Memory B cell (primary cell): ENCODE data around the gene ZNF365.

Source experiments
- ATAC-seq: fragments of 150-1000 bp; cut with Tn5 transposase; 2 replicates; pipeline ENCODE4 v1.10.0; 2021; ENCODE audit warnings: low read depth, mild to moderate bottlenecking, moderate library complexity
- DNase-seq, 2 donors: peaks; one replicate each; pipeline ENCODE4 v3.0.0; 2022; ENCODE audit warnings: low spot score in 2 of 2
- H3K27ac Mint-ChIP-seq: one replicate; pipeline ENCODE4 v1.8.0; 2022; ENCODE audit warnings: mild to moderate bottlenecking, moderate library complexity, mixed read lengths
- H3K27me3 Mint-ChIP-seq: one replicate; pipeline ENCODE4 v1.8.0; 2022; ENCODE audit warnings: mixed read lengths
- H3K36me3 Mint-ChIP-seq: one replicate; pipeline ENCODE4 v1.8.0; 2022; ENCODE audit warnings: mild to moderate bottlenecking, mixed read lengths
- H3K4me1 Mint-ChIP-seq: one replicate; pipeline ENCODE4 v1.8.0; 2022; ENCODE audit warnings: mixed read lengths
- H3K4me3 Mint-ChIP-seq: one replicate; pipeline ENCODE4 v1.8.0; 2022; ENCODE audit warnings: mild to moderate bottlenecking, moderate library complexity, mixed read lengths
- H3K9me3 Mint-ChIP-seq: one replicate; pipeline ENCODE4 v1.8.0; 2022; ENCODE audit warnings: mixed read lengths

The ZNF365 gene

DNA sequence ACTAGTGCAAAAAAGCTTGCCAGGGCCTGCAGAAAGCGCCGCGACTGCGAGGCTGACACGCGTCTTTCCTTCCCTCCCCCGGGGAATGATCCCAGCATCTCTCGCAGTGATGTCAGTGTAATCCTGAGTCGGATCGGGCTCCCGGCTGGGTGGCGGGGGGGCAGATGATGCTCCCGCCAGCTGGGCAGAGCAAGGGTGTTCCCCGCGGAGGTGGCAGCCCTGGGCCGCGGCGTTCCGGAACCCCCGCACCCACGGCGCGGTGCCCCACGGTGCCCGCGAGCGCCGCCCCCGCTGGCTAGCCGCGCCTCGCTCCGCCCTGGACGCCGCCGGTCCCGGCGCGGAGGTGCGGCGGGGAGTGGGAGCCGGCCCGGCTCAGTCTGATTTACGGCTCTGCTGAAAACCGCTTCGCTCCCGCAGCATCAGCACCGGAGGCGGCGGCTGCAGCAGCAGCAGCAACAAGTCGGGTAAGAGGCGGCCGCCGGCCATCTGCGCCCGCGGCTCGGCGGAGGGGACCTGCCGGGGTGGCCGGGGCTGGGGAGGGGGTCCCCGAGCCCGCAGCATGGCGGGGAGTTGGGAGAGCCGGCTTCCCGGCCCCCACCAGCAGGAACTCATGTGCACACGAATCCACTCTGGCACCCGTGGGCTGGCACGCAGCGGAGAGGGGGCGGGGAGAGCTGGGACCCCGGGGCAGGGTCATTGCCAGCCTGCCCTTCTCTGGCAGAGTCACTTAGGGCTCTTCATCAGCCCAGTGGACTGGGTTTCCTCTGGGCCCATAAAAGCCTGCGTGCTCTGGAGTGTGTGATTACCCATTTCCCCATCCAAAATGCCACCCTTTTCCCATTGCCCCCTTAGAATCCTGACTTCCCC lies at the start of gene ZNF365:
ZNF365 (plus strand) TSS at position 375 of the 867 bp plus-strand sequence. CDS start 1,825 bp downstream, outside the sequence.
- Mint-ChIP-seq H3K27ac (no peak within 1 kb of the TSS), H3K4me3 (peak within 1 kb of the TSS; percentile 85), H3K9me3 (no peaks in the 10 kb centered on the region), H3K36me3 (no peaks in the 10 kb centered on the region), H3K27me3 (peaks cover 4% of the 10 kb centered on the region), H3K4me1 (peaks cover 7% of the 10 kb centered on the region)
- ATAC-seq = peak; percentile 35
- peak in 1 of 2 donors; percentile 26 for DNase-seq

- Mint-ChIP-seq H3K4me1 (no peaks in the 10 kb centered on the region), H3K4me3 (no peak overlapping the region), H3K27me3 (peaks cover 10% of the 10 kb centered on the region), H3K36me3 (no peaks in the 10 kb centered on the region), H3K9me3 (peaks cover 5% of the 10 kb centered on the region), H3K27ac (no peak overlapping the region)
- ATAC-seq (no peak), DNase-seq (no peak)
Measured at GRCh38 chr10:62326176-62326575, 48.0 kb upstream of the ZNF365 start.

GRCh38 chr10:62327885-62328284 lies 46.3 kb upstream of the ZNF365 start:
- Mint-ChIP-seq H3K27ac (no peak overlapping the region), H3K27me3 (peaks cover 7% of the 10 kb centered on the region), H3K4me1 (no peaks in the 10 kb centered on the region), H3K36me3 (no peaks in the 10 kb centered on the region), H3K4me3 (no peak overlapping the region), H3K9me3 (peaks cover 5% of the 10 kb centered on the region)
- no peak for DNase-seq
- no peak for ATAC-seq

DNA sequence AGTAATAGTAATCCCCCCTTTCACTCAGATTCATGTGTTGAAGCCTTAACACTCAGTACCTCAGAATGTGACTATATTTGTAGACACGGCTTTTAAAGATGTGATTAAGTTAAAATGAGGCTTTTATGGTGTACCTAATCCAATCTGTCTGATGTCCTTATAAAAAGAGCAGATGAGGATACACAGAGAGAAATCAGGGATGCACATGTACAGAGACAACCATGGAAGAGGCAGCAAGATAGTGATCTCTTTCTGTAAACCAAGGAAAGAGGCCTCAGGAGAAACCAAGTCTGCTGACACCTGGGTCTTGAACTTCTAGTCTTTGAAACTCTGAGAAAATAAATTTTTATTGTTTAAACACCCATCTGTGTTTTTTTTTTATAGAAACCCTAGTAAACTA lies 44.0 kb upstream of the ZNF365 start:
- Mint-ChIP-seq H3K4me3 (no peak overlapping the region), H3K36me3 (no peaks in the 10 kb centered on the region), H3K4me1 (peaks cover 12% of the 10 kb centered on the region), H3K9me3 (peaks cover 5% of the 10 kb centered on the region), H3K27ac (no peak overlapping the region), H3K27me3 (peaks cover 5% of the 10 kb centered on the region)
- DNase-seq (no peak), ATAC-seq (no peak)

DNA sequence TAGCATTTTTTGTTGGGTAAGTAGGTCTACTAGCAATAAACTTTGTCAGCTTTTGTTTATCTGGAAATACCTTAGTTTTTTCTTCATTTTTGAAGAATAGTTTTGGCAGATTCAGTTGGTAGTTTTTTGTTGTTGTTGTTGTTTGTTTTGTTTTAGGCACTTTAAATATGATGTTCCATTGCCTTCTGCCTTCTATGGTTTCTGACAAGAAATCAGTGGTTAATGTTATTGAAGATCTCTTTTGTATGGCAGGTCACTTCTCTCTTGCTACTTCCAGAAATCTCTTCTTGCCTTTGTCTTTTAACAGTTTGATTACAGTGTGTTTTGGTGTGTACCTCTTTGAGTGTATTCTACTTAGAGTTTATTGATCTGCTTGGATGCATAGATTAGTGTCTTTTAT lies 41.8 kb upstream of the ZNF365 start:
- DNase-seq (no peak), ATAC-seq (no peak)
- peaks cover 18% of the 10 kb centered on the region for H3K4me1 Mint-ChIP-seq
- H3K27me3 Mint-ChIP-seq = peaks cover 5% of the 10 kb centered on the region
- H3K9me3 Mint-ChIP-seq = peaks cover 5% of the 10 kb centered on the region
- no peak overlapping the region for H3K4me3 Mint-ChIP-seq
- no peak overlapping the region for H3K27ac Mint-ChIP-seq
- H3K36me3 Mint-ChIP-seq = no peaks in the 10 kb centered on the region

- Mint-ChIP-seq H3K27ac (peak overlapping the region; percentile 15), H3K4me3 (no peak overlapping the region)
- ATAC-seq = peak; percentile 6
Measured at GRCh38 chr10:62333135-62333889, 40.9 kb upstream of the ZNF365 start.

DNA sequence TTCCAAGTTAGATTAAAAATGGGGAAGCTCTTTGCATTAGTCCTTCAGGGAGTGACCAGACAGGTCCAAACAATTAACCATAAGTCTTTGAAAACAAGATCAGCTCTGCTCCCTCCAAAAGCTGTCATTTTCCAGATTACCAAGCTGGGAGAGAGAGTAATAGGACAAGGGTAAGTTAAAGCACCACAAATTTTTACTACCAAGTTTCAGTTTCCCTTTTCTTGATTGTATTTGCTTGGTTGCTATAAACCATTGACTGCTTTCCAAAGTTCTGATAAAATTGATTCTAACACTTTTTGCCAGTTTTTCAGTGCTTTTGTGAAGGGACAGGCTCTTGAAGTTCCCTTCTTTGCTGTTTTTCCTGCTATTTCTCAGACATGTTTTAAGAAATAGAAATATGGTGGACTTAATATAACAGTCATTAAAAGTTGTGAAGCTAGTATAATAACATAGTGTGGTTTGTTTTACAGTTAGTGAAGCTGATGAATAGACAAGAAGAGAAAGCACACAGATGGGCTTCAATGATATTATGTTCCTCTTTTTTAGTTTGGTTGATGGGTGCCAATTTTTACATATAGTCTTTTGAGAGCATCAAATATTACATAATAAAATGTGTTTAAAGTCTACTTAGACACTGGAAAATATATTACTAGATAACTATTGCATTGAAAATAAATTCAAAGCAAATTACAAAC lies 40.0 kb upstream of the ZNF365 start:
- Mint-ChIP-seq H3K27me3 (peaks cover 4% of the 10 kb centered on the region), H3K9me3 (peaks cover 6% of the 10 kb centered on the region), H3K4me1 (peaks cover 18% of the 10 kb centered on the region), H3K27ac (peak overlapping the region; percentile 15), H3K4me3 (no peak overlapping the region), H3K36me3 (no peaks in the 10 kb centered on the region)
- peak; percentile 66 for ATAC-seq
- DNase-seq = no peak

More at GRCh38 chr10:62333135-62333889, 40.9 kb upstream of the ZNF365 start:
- DNase-seq = no peak
- peaks cover 18% of the 10 kb centered on the region for H3K4me1 Mint-ChIP-seq
- peaks cover 5% of the 10 kb centered on the region for H3K9me3 Mint-ChIP-seq
- H3K36me3 Mint-ChIP-seq = no peaks in the 10 kb centered on the region
- H3K27me3 Mint-ChIP-seq = peaks cover 5% of the 10 kb centered on the region

- DNase-seq (no peak), ATAC-seq (peak; percentile 67)
- peaks cover 18% of the 10 kb centered on the region for H3K4me1 Mint-ChIP-seq
- H3K27me3 Mint-ChIP-seq = peaks cover 4% of the 10 kb centered on the region
- no peak overlapping the region for H3K27ac Mint-ChIP-seq
- peaks cover 11% of the 10 kb centered on the region for H3K9me3 Mint-ChIP-seq
- no peak overlapping the region for H3K4me3 Mint-ChIP-seq
- H3K36me3 Mint-ChIP-seq = no peaks in the 10 kb centered on the region
Measured at GRCh38 chr10:62335326-62335725, 38.8 kb upstream of the ZNF365 start.

DNA sequence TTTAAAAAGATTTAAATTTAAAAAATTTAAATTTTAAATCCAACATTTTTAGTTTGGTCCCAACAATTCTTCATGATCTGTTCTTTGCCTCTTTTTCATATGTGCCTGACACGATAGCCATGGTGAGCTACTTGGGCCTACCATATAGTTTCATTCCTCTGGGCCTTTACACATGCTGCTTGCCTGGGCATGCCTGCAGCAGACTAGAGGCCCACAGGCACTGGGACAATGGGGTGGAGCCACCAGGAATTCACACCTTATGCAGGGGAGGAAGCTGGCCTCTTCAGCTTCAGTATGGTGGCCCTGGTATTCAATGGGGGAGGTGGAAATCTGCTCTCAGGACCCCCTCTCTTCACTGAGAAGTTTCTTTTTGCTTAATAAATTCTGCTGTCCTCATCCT lies 37.8 kb upstream of the ZNF365 start:
- Mint-ChIP-seq H3K27ac (no peak overlapping the region), H3K9me3 (peaks cover 12% of the 10 kb centered on the region), H3K4me3 (no peak overlapping the region), H3K27me3 (peaks cover 4% of the 10 kb centered on the region), H3K4me1 (peaks cover 18% of the 10 kb centered on the region), H3K36me3 (no peaks in the 10 kb centered on the region)
- DNase-seq (no peak), ATAC-seq (no peak)

DNA sequence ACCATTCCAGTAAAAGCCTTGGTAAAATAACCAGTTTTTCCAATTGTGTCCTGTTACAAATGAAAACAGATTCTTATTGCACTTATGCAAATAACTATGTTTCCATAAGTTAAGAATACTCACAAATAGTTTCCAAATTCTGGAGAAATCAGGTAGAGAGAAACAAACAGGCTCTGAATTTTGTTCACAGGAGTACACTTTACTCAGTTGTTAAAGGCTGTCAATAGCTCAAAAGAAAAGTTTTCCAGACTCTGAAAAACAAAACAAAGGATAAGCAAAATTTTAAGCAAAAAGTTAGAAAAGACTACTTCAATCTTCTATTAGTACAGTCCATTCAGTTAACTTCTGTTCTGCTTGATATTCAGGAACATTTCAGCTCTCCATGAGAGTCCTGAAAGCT lies 32.8 kb upstream of the ZNF365 start:
- Mint-ChIP-seq H3K9me3 (peaks cover 13% of the 10 kb centered on the region), H3K4me1 (no peaks in the 10 kb centered on the region), H3K27ac (no peak overlapping the region), H3K27me3 (peaks cover 2% of the 10 kb centered on the region), H3K4me3 (no peak overlapping the region), H3K36me3 (peaks cover 6% of the 10 kb centered on the region)
- DNase-seq (no peak), ATAC-seq (no peak)

DNA sequence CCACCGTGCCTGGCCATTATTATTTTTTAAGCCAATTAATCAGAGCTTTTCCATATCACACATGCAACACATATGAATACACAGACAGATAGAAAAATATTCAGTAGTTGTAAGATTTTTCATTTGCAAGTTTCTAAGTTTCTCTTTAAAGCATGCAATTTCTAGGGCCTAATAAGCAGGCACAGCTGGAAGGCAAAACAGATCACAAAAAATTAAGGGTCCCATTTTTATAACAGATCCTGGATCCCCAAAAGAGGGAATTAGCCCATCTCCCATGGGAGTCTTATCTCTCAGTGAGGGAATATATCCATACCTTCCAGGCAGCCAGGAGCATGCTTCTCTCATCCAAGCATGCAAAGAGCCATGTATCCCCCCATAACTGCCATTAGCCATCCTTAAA lies 31.2 kb upstream of the ZNF365 start:
- DNase-seq = no peak
- Mint-ChIP-seq H3K4me3 (no peak overlapping the region), H3K27ac (no peak overlapping the region), H3K27me3 (peaks cover 2% of the 10 kb centered on the region), H3K9me3 (peaks cover 13% of the 10 kb centered on the region), H3K36me3 (peaks cover 7% of the 10 kb centered on the region), H3K4me1 (no peaks in the 10 kb centered on the region)
- no peak for ATAC-seq

GRCh38 chr10:62348029-62348428 lies 26.1 kb upstream of the ZNF365 start:
- DNase-seq (no peak), ATAC-seq (no peak)
- Mint-ChIP-seq H3K9me3 (peaks cover 9% of the 10 kb centered on the region), H3K27me3 (peaks cover 9% of the 10 kb centered on the region), H3K4me3 (no peak overlapping the region), H3K4me1 (no peaks in the 10 kb centered on the region), H3K27ac (no peak overlapping the region), H3K36me3 (peaks cover 6% of the 10 kb centered on the region)

GRCh38 chr10:62352356-62352970 lies 21.7 kb upstream of the ZNF365 start:
- Mint-ChIP-seq H3K27ac (no peak overlapping the region), H3K4me1 (no peaks in the 10 kb centered on the region), H3K4me3 (no peak overlapping the region), H3K9me3 (peaks cover 12% of the 10 kb centered on the region), H3K27me3 (peaks cover 8% of the 10 kb centered on the region), H3K36me3 (peaks cover 2% of the 10 kb centered on the region)
- DNase-seq (no peak), ATAC-seq (no peak)
